ENCODE data around the gene NHEJ1.

The NHEJ1 gene

GRCh38 chr2:219094171-219094570 is 66.4 kb downstream of the NHEJ1 start:
- no peak for DNase-seq (ENCODE audit: insufficient read length, low spot score)
- FAIRE-seq: no peak

DNA sequence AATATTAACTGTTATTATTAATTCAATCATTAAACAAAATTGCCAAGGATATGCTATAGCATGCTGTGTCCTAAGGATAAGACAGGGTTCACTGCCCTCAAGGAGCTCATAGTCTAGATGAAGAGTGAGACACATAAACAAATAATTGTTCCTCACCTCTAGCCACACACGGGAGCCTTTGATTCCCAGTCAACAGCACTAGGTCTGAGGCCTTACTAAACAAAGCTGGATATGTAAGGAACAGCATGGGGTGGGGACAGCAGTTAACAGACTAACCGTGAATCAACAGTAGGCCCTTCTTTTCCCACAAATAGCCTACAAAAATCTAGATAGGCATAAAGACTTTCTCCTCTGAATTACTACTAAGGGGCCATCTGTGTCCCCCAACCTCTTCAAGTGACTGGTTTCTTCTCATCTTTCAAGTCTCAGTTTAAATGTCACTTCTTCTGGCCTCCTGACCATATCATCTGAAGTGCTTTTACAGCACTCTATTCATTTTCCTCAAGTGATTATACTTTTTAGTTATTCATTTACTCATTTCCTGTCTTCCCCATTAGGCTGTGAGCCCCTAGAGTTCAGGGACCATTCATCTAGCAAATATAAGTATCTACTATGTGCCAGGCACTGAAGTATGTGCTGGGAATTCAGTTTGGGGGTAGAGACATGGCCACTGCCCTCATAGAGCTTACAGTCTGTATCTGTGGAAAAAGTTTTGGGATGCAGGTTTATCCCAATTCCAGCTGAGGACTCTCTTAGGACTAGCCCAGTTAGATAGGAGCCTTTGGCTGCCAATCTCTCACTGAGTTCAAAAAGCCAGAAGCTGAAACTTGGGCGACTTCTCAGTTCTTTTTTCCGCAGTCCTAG is 69.9 kb downstream of the NHEJ1 start:
- DNase-seq (ENCODE audit: insufficient read length, low spot score): no peak
- FAIRE-seq: no peak

DNA sequence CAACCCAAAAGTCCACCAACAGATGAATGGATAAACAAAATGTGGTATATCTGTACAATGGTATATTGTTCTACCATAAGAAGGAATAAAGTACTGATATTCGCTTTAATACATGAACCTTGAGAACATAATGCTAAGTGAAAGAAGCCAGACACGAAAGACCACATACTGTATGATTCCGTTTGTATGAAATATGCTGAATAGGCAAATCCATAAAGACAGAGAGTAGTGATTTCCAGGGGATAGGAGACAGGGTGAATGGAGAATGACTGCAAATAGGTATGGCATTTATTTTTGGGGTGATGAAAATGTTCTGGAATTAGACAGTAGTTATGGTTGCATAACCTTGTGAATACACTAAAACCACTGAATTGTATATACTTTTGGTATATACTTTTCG is 71.3 kb downstream of the NHEJ1 start:
- no peak for FAIRE-seq

DNA sequence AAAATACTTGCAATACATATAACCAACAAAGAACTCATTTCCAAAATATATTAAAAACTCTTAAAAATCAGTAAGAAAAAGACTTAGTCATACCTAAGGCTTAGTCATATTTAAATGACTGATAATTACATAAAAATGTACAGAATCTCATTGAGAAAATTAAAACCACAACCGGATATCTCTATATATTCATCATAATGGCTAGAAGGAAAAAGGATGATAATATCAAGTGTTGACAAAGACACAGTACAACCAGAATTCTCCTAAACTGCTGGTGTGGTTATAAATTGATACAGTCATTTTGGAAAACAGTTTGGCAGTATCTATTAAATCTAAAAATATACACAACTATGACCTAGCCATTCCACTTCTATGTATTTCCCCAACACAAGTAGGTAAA is 72.8 kb downstream of the NHEJ1 start:
- no peak for FAIRE-seq
- DNase-seq (ENCODE audit: insufficient read length, low spot score): no peak

More for the DNA sequence above, 71.3 kb downstream of the NHEJ1 start:
- no peak for DNase-seq (ENCODE audit: insufficient read length, low spot score)

GRCh38 chr2:219087361-219087760 is 73.3 kb downstream of the NHEJ1 start:
- FAIRE-seq (no peak), DNase-seq (ENCODE audit: insufficient read length, low spot score) (no peak)

DNA sequence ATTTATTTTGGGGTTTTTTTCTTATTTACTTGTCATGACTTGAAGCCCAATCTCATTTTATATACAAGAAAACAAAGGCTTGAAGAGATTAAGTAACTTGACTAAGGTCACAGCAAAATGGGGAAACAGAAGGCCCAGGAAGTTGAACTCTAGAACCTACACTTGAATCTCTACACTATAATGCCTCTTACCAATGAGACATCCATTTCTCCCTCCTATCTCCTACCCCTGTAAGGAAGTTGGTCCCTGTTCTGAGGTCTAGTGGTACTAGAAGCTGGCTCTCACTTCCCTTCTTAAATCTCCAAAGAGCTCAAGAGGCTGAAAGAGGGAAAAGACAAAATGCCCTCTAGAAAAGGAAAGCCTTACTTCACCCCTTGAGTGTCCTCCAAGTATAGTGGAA is 74.4 kb downstream of the NHEJ1 start:
- FAIRE-seq (no peak), DNase-seq (ENCODE audit: insufficient read length, low spot score) (no peak)

- FAIRE-seq (no peak), DNase-seq (ENCODE audit: insufficient read length, low spot score) (no peak)
These were observed 75.8 kb downstream of the NHEJ1 start for GRCh38 chr2:219084791-219085190.

DNA sequence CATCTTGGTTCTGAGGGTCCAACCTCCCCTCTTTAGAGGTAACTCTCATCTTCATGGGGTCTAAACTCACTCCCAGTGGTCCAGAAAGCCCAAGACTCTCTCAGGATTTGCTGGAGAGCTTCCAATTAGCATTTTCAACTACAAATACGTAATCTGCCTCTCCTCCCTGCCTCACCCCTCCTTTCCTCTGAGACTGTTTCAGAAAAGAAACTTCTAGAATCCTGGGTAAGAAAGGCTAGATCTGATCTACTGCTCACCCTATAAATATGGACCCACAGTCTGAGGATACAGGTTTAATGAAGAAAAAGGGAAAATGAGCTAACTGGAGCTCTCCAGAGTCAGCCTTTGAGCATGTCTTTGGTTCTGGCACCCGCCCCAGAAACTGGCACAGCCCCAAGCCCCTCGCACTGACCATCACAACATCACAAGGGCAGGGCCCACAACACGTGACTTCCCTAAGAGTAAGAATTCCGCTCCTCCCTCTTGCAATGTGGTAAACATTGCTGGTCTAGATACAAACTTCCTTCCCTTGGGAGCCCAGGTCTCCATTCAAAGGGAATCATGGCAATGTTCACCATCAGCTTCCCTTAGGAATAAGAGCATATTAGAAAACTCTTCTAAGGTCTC is 78.2 kb downstream of the NHEJ1 start:
- FAIRE-seq: no peak
- no peak for DNase-seq (ENCODE audit: insufficient read length, low spot score)

- no peak for DNase-seq (ENCODE audit: insufficient read length, low spot score)
- no peak for FAIRE-seq
These were observed 78.8 kb downstream of the NHEJ1 start for GRCh38 chr2:219081701-219082331.

- FAIRE-seq (no peak), DNase-seq (ENCODE audit: insufficient read length, low spot score) (no peak)
These were observed 79.5 kb downstream of the NHEJ1 start for GRCh38 chr2:219081096-219081495.

GRCh38 chr2:219079417-219079816 is 81.2 kb downstream of the NHEJ1 start:
- FAIRE-seq (no peak), DNase-seq (ENCODE audit: insufficient read length, low spot score) (no peak)

DNA sequence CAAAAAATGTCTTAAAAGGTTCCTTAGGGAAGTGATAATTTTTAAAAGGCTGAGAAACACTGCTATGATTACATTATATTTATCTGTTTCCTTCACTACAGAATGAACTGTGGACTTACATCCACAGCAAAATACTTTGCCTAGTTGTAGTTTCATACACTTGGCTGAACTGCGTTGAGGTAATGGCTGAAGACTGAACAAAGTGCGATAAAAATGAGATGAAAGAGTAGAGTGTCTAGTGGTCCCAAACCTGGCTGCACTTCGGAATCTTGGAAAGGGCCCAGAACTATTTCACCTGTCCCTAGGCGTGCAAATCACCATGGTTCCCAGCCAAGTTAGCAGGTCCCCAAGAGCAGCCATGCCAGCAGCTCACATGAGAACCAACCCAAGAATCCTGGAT is 81.7 kb downstream of the NHEJ1 start:
- FAIRE-seq (no peak), DNase-seq (ENCODE audit: insufficient read length, low spot score) (no peak)

DNA sequence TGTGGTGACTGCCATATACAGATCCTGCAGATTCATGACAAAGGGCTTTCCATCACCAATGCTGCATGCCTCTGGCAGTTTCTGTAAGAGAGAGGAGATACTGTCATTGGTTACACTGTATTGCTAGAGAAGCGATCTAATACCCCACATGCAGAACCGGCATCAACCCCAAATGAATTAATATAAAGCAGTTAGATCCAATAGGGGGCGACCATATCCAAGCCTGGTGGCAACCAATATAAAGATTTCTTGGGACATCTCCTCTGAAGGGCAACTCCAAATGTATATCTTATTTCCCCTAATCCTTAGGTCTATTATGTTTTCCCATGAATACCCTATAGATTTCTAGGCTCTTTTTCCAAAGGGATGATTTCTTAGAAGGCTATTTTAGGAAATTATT is 82.5 kb downstream of the NHEJ1 start:
- FAIRE-seq: no peak
- DNase-seq (ENCODE audit: insufficient read length, low spot score): no peak

GRCh38 chr2:219076253-219076652 is 84.4 kb downstream of the NHEJ1 start:
- no peak for FAIRE-seq
- no peak for DNase-seq (ENCODE audit: insufficient read length, low spot score)

GRCh38 chr2:219073413-219074129 is 87.0 kb downstream of the NHEJ1 start:
- FAIRE-seq: peak; percentile 44
- DNase-seq (ENCODE audit: insufficient read length, low spot score): no peak

DNA sequence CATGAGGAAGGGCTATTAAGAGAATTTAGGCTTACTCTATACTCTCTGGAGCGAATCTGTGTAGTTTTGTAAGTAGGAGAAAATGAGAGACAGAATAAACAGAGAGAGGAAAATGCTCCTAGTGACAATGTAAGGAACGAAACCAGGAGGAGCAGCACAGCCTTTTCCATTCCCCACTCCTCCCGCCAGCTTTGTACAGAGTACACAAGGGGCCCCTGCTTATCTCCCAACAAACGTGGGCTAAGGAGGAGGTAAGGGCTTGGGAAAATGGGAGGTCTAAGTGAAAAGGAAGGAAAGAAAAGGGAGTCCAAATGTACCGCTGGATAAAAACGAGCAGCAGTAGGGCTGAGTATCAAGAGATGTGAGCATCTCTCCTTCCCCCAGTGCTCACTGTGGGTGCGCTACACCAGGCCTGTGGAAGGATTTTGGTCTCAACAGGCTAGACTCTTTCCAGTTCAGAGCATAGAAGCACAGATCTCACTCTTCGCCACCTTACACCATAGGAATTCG is 87.8 kb downstream of the NHEJ1 start:
- DNase-seq (ENCODE audit: insufficient read length, low spot score) (no peak), FAIRE-seq (no peak)

- no peak for DNase-seq (ENCODE audit: insufficient read length, low spot score)
These were observed 89.3 kb downstream of the NHEJ1 start for GRCh38 chr2:219071131-219071816.

GRCh38 chr2:219065484-219065883 is 95.1 kb downstream of the NHEJ1 start:
- FAIRE-seq (no peak), DNase-seq (ENCODE audit: insufficient read length, low spot score) (no peak)

More at GRCh38 chr2:219071131-219071816, 89.3 kb downstream of the NHEJ1 start:
- FAIRE-seq: no peak

DNA sequence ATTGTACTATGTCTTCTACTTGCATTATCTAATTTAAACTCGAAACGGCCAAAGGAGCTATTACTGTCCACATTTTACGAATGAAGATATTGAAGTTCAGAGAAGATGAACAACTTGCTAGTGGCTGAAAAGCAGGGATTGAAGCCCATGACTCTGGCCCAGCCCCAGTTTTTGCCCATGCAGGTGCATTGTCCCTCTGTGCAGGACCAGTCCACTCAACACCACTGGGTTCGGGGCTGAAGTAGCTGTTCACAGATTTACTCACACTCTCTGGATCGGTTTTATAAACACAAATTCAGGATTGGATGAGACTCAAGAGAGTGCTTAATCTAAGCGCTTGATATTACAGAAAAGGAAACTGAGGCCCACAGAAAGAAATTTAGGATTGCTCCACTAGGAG is 98.5 kb downstream of the NHEJ1 start:
- FAIRE-seq: no peak
- DNase-seq (ENCODE audit: insufficient read length, low spot score): no peak
